Activated CD4-positive, alpha-beta T cell treated with anti-CD3 and anti-CD28 coated beads, Interleukin-2, Interleukin-4, amounts not matched to agents 100 ng/mL and 50 ng/mL, durations not matched to agents 16 hours and 8 hours (primary cell): ENCODE results near the gene MYH9.

Source experiments
- DNase-seq: peaks from one replicate; pipeline ENCODE4 v3.0.0-alpha.2; 2020; ENCODE audit warnings: low spot score

Gene MYH9

GRCh38 chr22:36386351-36386899 lies 1.3 kb downstream of the MYH9 start:
- DNase-seq, result peak; percentile 59

- DNase-seq, result peak; percentile 78
These were observed 2.0 kb downstream of the MYH9 start for GRCh38 chr22:36385491-36386350.

GRCh38 chr22:36384766-36385481 lies 2.8 kb downstream of the MYH9 start:
- no peak for DNase-seq

- peak; percentile 84 for DNase-seq
These were observed 4.6 kb downstream of the MYH9 start for GRCh38 chr22:36383110-36383581.

GRCh38 chr22:36381513-36382128 lies 6.1 kb downstream of the MYH9 start:
- DNase-seq, result no peak

GRCh38 chr22:36379593-36380361 lies 8.0 kb downstream of the MYH9 start:
- peak; percentile 50 for DNase-seq

- DNase-seq, result no peak
These were observed 8.9 kb downstream of the MYH9 start for GRCh38 chr22:36378869-36379217.

GRCh38 chr22:36378080-36378868 lies 9.5 kb downstream of the MYH9 start:
- DNase-seq, result no peak

- DNase-seq, result peak; percentile 83
These were observed 10.6 kb downstream of the MYH9 start for GRCh38 chr22:36377022-36377631.

GRCh38 chr22:36376265-36376664 lies 11.5 kb downstream of the MYH9 start:
- no peak for DNase-seq

GRCh38 chr22:36375071-36375980 lies 12.4 kb downstream of the MYH9 start:
- DNase-seq, result no peak

GRCh38 chr22:36374603-36375024 lies 13.2 kb downstream of the MYH9 start:
- peak; percentile 54 for DNase-seq

- DNase-seq, result no peak
These were observed 14.5 kb downstream of the MYH9 start for GRCh38 chr22:36373258-36373579.

GRCh38 chr22:36371920-36372319 lies 15.8 kb downstream of the MYH9 start:
- no peak for DNase-seq

GRCh38 chr22:36369922-36370791 lies 17.6 kb downstream of the MYH9 start:
- no peak for DNase-seq

- no peak for DNase-seq
These were observed 18.5 kb downstream of the MYH9 start for GRCh38 chr22:36369004-36369921.

- no peak for DNase-seq
These were observed 19.3 kb downstream of the MYH9 start for GRCh38 chr22:36368359-36368983.
